Testis (tissue), 3 donors: Measurements from ENCODE around the gene KANSL1L. TPM values are rescaled to one million over a fixed set of nuclear protein-coding genes. Genes with fewer than 3 reads are reported as not detected.
"Not testable (repeated sequence)": the region's sequence is repeated elsewhere in the genome, so short reads cannot be mapped to it uniquely, and the experiment has no call there.

ENCODE experiments used
- DNase-seq: peaks from one replicate; pipeline ENCODE4 v3.0.0-alpha.2; 2019
- H3K27ac ChIP-seq, 2 donors: fragments of 200-600 bp; sonication (generic); one replicate each; pipeline ENCODE4 v1.5.1; 2019
- H3K27me3 ChIP-seq: fragments of 200-600 bp; sonication (generic); one replicate; pipeline ENCODE4 v1.5.1; 2019
- H3K36me3 ChIP-seq: fragments of 200-600 bp; sonication (generic); one replicate; pipeline ENCODE4 v1.5.1; 2017; ENCODE audit warnings: low read depth; ENCODE audit errors: missing control alignments
- H3K4me1 ChIP-seq: fragments of 200-600 bp; sonication (generic); one replicate; pipeline ENCODE4 v1.5.1; 2019
- H3K4me3 ChIP-seq, 2 donors: fragments of 200-600 bp; sonication (generic); one replicate each; pipeline ENCODE4 v1.5.1; 2017 to 2019
- H3K9me3 ChIP-seq: fragments of 200-600 bp; sonication (generic); one replicate; pipeline ENCODE4 v1.5.1; 2017
- CTCF ChIP-seq, 3 experiments: fragments of 450-650 bp in 2 of 3; fragments of 200-600 bp in 1 of 3; sonication (generic) in 1 of 3; IDR thresholded peaks; one replicate each; pipeline ENCODE4 v1.5.1; 2016 to 2019; ENCODE audit warnings: antibody characterized with exemption in 3 of 3, mild to moderate bottlenecking in 2 of 3, moderate library complexity in 1 of 3
- POLR2A ChIP-seq: fragments of 450-650 bp; IDR thresholded peaks from one replicate; pipeline ENCODE4 v1.6.1; 2017; ENCODE audit warnings: antibody characterized with exemption, mild to moderate bottlenecking, moderate library complexity
- WGBS, 2 donors: methylation state at CpG; one replicate each; pipeline ENCODE4 v1.1.5; 2018; 5-methylcytosine and 5-hydroxymethylcytosine counted together
- intact Hi-C: fragments of 100-400 bp; cut with DNase I; formaldehyde crosslinking; loops from one replicate; pipeline ENCODE4 v1.15.1; 2023; ENCODE audit warnings: low total_unique reads
- polyA plus RNA-seq: library from polyadenylated mRNA; stranded (reverse); fragments of 350-450 nt; fragmentation: Illumina TruSeq; extraction: RNeasy Lipid Tissue Mini Kit (QIAGEN cat#74804); gene quantifications from one replicate; pipeline ENCODE4 v1.2.3, GENCODE V29; 2014; ENCODE audit warnings: low read depth, low replicate concordance; ENCODE audit not compliant: insufficient read depth
- total RNA-seq, 2 donors: library from RNA; depleted of rRNA; stranded (reverse); fragments of >200 nt; gene quantifications; one replicate each; pipeline ENCODE4 v1.2.3, GENCODE V29; 2016

Gene KANSL1L
- total and polyA plus RNA-seq, 3 donors from 2014 or later = 39.7 to 80.4 (median 53.0) TPM

GRCh38 chr2:210189452-210190138 is 18.4 kb upstream of the KANSL1L start:
- TF ChIP-seq POLR2A = no peak
- TF ChIP-seq CTCF (IDR thresholded peaks at IDR 0.05) = no peak
- H3K4me1 ChIP-seq = no peaks in the 10 kb centered on the region
- no peaks in the 10 kb centered on the region for H3K36me3 ChIP-seq
- no peak overlapping the region for H3K4me3 ChIP-seq
- intact Hi-C loops = loop anchor here (10.0 kb wide), 1 partner anchor 215 kb away; no protein-coding TSS in a partner anchor
- no peak for DNase-seq
- H3K9me3 ChIP-seq = no peaks in the 10 kb centered on the region
- no peaks in the 10 kb centered on the region for H3K27me3 ChIP-seq
- H3K27ac ChIP-seq = no peak overlapping the region
- 59 to 61% methylated on average over 1 of the region's 1 CpG for WGBS, 2 donors

DNA sequence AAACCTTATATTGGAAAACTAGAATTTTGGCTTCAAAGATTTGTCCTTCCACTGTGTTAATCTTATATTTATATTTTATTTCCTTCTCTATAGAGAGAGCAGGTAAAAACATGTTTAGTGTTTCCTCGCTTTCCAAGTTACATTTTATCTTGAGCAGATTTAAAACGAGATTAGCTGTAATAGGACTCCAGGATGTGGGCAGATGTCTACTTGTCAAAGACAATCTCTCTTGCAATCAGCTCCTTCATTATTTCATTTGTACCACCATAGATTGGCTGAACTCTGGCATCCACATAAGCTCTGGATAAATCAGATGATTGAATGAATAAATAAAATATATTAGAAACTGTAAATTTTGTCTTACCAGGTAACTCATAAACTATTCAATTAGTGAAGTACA is 17.5 kb upstream of the KANSL1L start:
- DNase-seq = no peak
- Histone ChIP-seq H3K27me3 (no peaks in the 10 kb centered on the region), H3K4me3 (no peak overlapping the region), H3K27ac (no peak overlapping the region), H3K9me3 (no peaks in the 10 kb centered on the region), H3K36me3 (no peaks in the 10 kb centered on the region), H3K4me1 (no peaks in the 10 kb centered on the region)
- intact Hi-C loops = no loop called here
- TF ChIP-seq CTCF (IDR thresholded peaks at IDR 0.05) (no peak), POLR2A (no peak)
- 56 to 63% methylated on average over 2 of the region's 2 CpGs for WGBS, 2 donors

DNA sequence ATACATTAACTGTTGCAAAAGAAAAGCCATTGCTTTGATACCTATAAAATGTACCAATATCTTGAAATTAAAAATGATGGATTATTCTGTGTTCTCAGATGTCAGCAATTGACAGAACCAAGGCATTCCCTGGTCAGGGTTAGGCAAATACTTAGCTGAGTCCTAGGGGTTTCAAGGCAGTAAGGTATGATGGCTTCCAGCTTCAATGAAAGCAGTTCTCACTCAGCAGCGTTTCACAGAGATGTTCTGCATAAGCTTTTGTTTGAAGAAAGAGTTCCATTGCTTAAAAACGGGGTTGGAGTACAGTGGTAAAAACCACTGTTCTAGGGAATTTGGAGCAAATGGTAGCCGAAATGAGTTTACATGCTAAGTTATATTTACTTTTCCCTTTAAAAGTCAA is 17.0 kb upstream of the KANSL1L start:
- Histone ChIP-seq H3K4me1 (no peaks in the 10 kb centered on the region), H3K4me3 (no peak overlapping the region), H3K36me3 (no peaks in the 10 kb centered on the region), H3K9me3 (no peaks in the 10 kb centered on the region), H3K27me3 (no peaks in the 10 kb centered on the region), H3K27ac (no peak overlapping the region)
- DNase-seq = no peak
- intact Hi-C loops = no loop called here
- WGBS, 2 donors = 65 to 76% methylated on average over 3 of the region's 3 CpGs
- TF ChIP-seq CTCF (IDR thresholded peaks at IDR 0.05) (no peak), POLR2A (no peak)

GRCh38 chr2:210183936-210184335 is 12.7 kb upstream of the KANSL1L start:
- H3K27ac ChIP-seq, H3K4me3 ChIP-seq, H3K4me1 ChIP-seq, H3K9me3 ChIP-seq, intact Hi-C loops, H3K36me3 ChIP-seq, DNase-seq, H3K27me3 ChIP-seq: not testable (repeated sequence)
- WGBS, 2 donors = 95 to 100% methylated on average over 1 of the region's 1 CpG

GRCh38 chr2:210181606-210182088 is 10.4 kb upstream of the KANSL1L start:
- H3K4me3 ChIP-seq, H3K27me3 ChIP-seq, intact Hi-C loops, H3K27ac ChIP-seq, H3K36me3 ChIP-seq, DNase-seq, H3K9me3 ChIP-seq, H3K4me1 ChIP-seq: not testable (repeated sequence)
- WGBS, 2 donors = 63 to 65% methylated on average over 8 to 12 of the region's 12 CpGs

GRCh38 chr2:210181033-210181605 is 9.9 kb upstream of the KANSL1L start:
- H3K27ac ChIP-seq, H3K4me1 ChIP-seq, H3K36me3 ChIP-seq, H3K4me3 ChIP-seq, H3K27me3 ChIP-seq, intact Hi-C loops, H3K9me3 ChIP-seq, DNase-seq: not testable (repeated sequence)
- 54 to 72% methylated on average over 3 of the region's 3 CpGs for WGBS, 2 donors
